Measurements from ENCODE around the gene OR7G1. TPM values are rescaled to one million over a fixed set of nuclear protein-coding genes. Genes with fewer than 3 reads are reported as not detected.
A peak's percentile ranks its signal among the peaks of the same experiment; 100 is the strongest.
"Not testable (repeated sequence)": the region's sequence is repeated elsewhere in the genome, so short reads cannot be mapped to it uniquely, and the experiment has no call there.

Gene OR7G1
- total RNA-seq, 1 donor from 2014 or later: not detected

GRCh38 chr19:9076901-9077300 is 38.7 kb downstream of the OR7G1 start:
- no peak for DNase-seq

- peak; percentile 98 for DNase-seq
These were observed 40.3 kb downstream of the OR7G1 start for GRCh38 chr19:9075064-9075949.

- no peak for DNase-seq
These were observed 41.8 kb downstream of the OR7G1 start for GRCh38 chr19:9073806-9074205.

- not testable (repeated sequence) for DNase-seq
These were observed 43.8 kb downstream of the OR7G1 start for GRCh38 chr19:9071720-9072119.

- peak; percentile 11 for DNase-seq
These were observed 45.5 kb downstream of the OR7G1 start for GRCh38 chr19:9070066-9070465.

GRCh38 chr19:9065457-9066014 is 50.0 kb downstream of the OR7G1 start:
- DNase-seq: no peak

Other genes starting within 250 kb of the OR7G1 start
- gene MUC16, start 105.4 kb downstream of the OR7G1 start, total RNA-seq: under 0.01 TPM in 1 of 2 replicates, not detected in the other
- gene OR1M1, start 28.7 kb downstream of the OR7G1 start, total RNA-seq: not detected in 2 replicates
- not detected in 2 replicates for gene OR7G2, start 8.3 kb downstream of the OR7G1 start, total RNA-seq
- gene OR7G3, start 11.2 kb upstream of the OR7G1 start, total RNA-seq: not detected in 2 replicates
- gene ZNF317, start 24.6 kb upstream of the OR7G1 start, total RNA-seq: 15.0 and 17.6 TPM in 2 replicates
- gene OR7D2, start 63.2 kb upstream of the OR7G1 start, total RNA-seq: under 0.01 TPM in 1 of 2 replicates, not detected in the other
- not detected in 2 replicates for gene OR7D4, start 103.8 kb upstream of the OR7G1 start, total RNA-seq
- not detected in 2 replicates for gene OR7E24, start 135.2 kb upstream of the OR7G1 start, total RNA-seq
- gene ZNF699, start 194.1 kb upstream of the OR7G1 start, total RNA-seq: 7.2 and 9.4 TPM in 2 replicates
- 13.2 and 25.7 TPM in 2 replicates for gene ZNF559, start 208.4 kb upstream of the OR7G1 start, total RNA-seq
- 1.4 and 3.1 TPM in 2 replicates for gene ZNF177, start 247.2 kb upstream of the OR7G1 start, total RNA-seq

Measured in dermis blood vessel endothelial cell (primary cell).